Stimulated activated naive B cell treated with anti-CD40 and anti-IgM and Interleukin-4, amounts not matched to agents 10 μg/mL and 1 μg/mL and 100 μg/mL, for 72 hours (primary cell): ENCODE results near the gene LPP.

Experiments
- ATAC-seq, 2 donors: fragments of 150-1000 bp; cut with Tn5 transposase; replicated peaks; 2 replicates each; pipeline ENCODE4 v1.10.0; 2021; ENCODE audit warnings: moderate library complexity in 1 of 2
- DNase-seq: peaks from one replicate; pipeline ENCODE4 v3.0.0; 2021
- H3K27ac Mint-ChIP-seq: one replicate; pipeline ENCODE4 v1.8.0; 2022; ENCODE audit warnings: mild to moderate bottlenecking, mixed read lengths
- H3K27me3 Mint-ChIP-seq, 2 donors: one replicate each; pipeline ENCODE4 v1.8.0; 2022; ENCODE audit warnings: mixed read lengths in 2 of 2
- H3K36me3 Mint-ChIP-seq, 2 donors: one replicate each; pipeline ENCODE4 v1.8.0; 2022; ENCODE audit warnings: mixed read lengths in 2 of 2, mild to moderate bottlenecking in 1 of 2
- H3K4me1 Mint-ChIP-seq, 2 donors: one replicate each; pipeline ENCODE4 v1.8.0; 2022; ENCODE audit warnings: mixed read lengths in 2 of 2, mild to moderate bottlenecking in 1 of 2
- H3K4me3 Mint-ChIP-seq, 2 donors: one replicate each; pipeline ENCODE4 v1.8.0; 2022; ENCODE audit warnings: mild to moderate bottlenecking in 2 of 2, mixed read lengths in 2 of 2, moderate library complexity in 1 of 2
- H3K9me3 Mint-ChIP-seq, 2 donors: one replicate each; pipeline ENCODE4 v1.8.0; 2022; ENCODE audit warnings: mixed read lengths in 2 of 2, mild to moderate bottlenecking in 1 of 2

The LPP gene

DNA sequence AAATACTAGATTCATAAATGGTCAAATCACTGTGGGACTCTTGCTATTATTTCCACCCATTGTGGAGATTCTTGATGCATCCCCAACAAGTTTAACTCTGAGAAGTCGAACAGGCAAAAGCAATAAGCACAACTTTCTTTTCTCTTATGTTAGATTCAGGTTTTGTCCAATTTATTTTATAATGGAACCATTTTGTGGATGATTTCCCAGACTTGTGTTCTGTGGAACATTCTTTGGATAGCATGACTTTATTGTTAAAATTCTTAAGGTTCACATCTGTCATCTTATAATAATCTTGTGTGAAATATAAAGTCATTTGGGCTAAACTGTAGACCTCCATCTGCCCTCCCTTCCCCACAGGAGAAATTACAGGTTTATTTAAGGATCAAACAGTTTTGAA, 213.7 kb downstream of the LPP start:
- peaks cover 0 to 2% of the 10 kb centered on the region in 2 donors for H3K9me3 Mint-ChIP-seq
- H3K4me1 Mint-ChIP-seq: peaks cover 32 to 65% of the 10 kb centered on the region in 2 donors
- H3K27ac Mint-ChIP-seq: peak overlapping the region; percentile 51
- no peak for ATAC-seq
- H3K27me3 Mint-ChIP-seq: no peaks in the 10 kb centered on the region
- DNase-seq: no peak
- H3K36me3 Mint-ChIP-seq: peaks cover 4 to 18% of the 10 kb centered on the region in 2 donors
- H3K4me3 Mint-ChIP-seq: no peak overlapping the region

DNA sequence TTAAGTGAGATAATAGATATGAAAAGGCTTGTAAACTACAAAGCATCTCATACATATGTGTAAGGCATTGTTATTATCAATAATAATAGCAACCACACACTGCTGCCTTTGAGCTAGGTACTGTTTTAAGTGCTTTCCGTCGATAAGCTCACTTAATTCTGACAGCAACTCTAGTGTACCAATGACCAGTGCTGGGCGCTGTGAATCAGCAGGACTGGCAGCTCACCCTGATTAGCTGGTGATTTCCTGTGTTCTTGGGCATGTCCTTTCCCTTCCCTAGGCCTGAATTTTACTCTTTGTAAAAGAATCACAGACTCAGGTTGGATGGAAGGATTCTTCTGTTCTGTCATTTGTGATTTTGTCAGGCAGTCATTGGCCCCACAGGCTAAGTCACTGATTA, 215.6 kb downstream of the LPP start:
- peak overlapping the region; percentile 9 for H3K27ac Mint-ChIP-seq
- no peak for ATAC-seq

DNA sequence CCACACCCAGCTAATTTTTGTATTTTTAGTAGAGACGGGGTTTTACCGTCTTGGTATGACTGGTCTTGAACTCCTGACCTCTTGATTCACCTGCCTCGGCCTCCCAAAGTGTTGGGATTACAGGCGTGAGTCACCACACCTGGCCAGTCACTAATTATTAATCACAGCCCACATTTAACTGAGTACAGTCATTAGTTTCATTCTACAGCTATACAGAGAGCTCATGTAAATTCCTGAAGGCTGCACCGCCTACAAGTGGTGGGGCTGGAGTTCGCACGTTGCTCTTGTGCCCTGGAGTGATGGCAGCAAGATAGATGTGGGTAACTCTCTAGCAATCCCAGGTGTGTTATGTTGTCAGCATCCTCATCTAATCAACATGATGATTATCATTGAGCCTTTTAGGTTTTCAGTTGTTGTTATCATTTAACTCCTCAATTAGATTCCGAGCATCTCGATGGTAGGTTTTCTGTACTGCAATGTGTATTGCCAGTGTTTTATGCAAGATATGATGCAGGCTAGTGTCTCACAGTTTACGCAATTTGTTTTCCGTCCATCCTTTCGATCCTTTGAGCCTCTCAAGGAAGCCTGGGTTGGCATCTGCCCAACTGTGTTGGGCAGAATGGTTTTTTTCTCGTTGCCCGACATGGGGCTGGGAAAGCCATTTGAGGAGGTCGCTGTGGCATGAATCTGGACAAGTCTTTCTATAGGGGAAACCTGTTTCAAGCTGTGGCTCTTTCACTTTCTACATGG, 216.3 kb downstream of the LPP start:
- peaks cover 22 to 42% of the 10 kb centered on the region in 2 donors for H3K4me1 Mint-ChIP-seq
- DNase-seq: no peak
- peaks cover 0 to 2% of the 10 kb centered on the region in 2 donors for H3K9me3 Mint-ChIP-seq
- H3K36me3 Mint-ChIP-seq: peaks cover 1 to 11% of the 10 kb centered on the region in 2 donors
- H3K27ac Mint-ChIP-seq: peak overlapping the region; percentile 37
- peak; percentile 53 to 73 for ATAC-seq
- no peak overlapping the region for H3K4me3 Mint-ChIP-seq
- no peaks in the 10 kb centered on the region for H3K27me3 Mint-ChIP-seq

More for the DNA sequence above, 215.6 kb downstream of the LPP start:
- H3K27me3 Mint-ChIP-seq: no peaks in the 10 kb centered on the region
- no peak for DNase-seq
- peaks cover 0 to 2% of the 10 kb centered on the region in 2 donors for H3K9me3 Mint-ChIP-seq
- no peak overlapping the region for H3K4me3 Mint-ChIP-seq
- peaks cover 25 to 48% of the 10 kb centered on the region in 2 donors for H3K4me1 Mint-ChIP-seq
- H3K36me3 Mint-ChIP-seq: peaks cover 1 to 11% of the 10 kb centered on the region in 2 donors

DNA sequence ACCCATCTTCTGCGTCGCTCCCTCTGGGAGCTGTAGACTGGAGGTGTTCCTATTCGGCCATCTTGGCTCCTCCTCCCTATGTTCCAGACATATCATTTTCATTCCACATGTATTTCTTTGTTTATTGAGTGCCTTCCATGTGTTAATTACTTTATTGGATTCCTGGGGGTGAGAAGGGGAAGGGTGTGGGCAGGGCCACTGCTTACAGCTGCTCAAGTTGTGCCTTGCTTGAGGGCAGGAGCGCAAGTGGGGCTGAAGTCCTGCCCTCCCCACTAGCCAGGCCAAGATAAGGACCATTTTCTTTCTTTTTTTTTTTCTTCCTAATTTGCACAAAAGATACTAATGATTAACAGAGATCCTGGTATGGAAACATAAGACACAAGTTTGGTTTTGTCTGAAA, 224.8 kb downstream of the LPP start:
- no peak for DNase-seq
- H3K27ac Mint-ChIP-seq: no peak overlapping the region

DNA sequence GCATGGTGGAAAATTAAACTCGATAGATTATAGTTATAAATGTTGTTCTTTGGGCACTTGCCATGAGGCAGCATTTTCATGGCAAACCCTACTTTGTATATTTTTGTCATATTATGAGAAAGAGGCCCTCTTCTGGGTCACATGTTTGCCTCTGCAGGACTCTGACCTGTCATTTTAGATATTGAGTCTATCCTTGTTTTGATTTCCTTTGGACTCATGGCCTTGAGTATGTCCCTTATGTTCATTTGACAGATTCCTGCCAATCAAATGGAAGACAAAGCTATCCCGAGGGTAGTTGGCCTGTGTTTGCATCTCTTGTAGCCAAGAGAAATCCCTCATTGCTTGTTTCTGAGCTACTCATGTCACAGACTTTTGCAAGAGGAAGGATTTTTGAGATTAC, 226.3 kb downstream of the LPP start:
- Mint-ChIP-seq H3K9me3 (peaks cover 15 to 18% of the 10 kb centered on the region in 2 donors), H3K27ac (no peak overlapping the region)
- ATAC-seq: no peak

More for the DNA sequence above, 224.8 kb downstream of the LPP start:
- no peak for ATAC-seq
- Mint-ChIP-seq H3K9me3 (peaks cover 13 to 15% of the 10 kb centered on the region in 2 donors), H3K27me3 (no peaks in the 10 kb centered on the region), H3K4me1 (peaks cover 15 to 64% of the 10 kb centered on the region in 2 donors), H3K36me3 (peaks cover 24 to 39% of the 10 kb centered on the region in 2 donors), H3K4me3 (no peak overlapping the region)

DNA sequence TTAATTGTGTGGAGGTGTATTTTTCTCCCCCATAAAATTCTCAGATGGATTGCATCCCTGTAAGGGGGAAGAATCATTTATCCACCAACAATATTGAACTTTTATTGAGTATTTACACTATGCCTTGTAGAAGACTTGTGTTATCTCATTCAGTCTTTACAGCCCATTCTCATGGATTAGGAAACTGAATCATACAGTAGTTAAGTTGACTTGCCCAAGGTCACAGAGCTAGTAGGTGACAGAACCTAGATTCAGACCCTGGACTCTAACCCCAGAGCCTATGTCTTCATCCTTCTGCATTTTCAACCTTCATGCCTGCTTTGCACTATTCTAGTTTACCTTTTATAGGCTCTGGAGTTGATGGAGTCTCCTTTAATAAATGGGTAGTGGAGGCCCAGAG, 226.8 kb downstream of the LPP start:
- ATAC-seq: no peak
- H3K4me1 Mint-ChIP-seq: peaks cover 23 to 75% of the 10 kb centered on the region in 2 donors
- peaks cover 15 to 18% of the 10 kb centered on the region in 2 donors for H3K9me3 Mint-ChIP-seq
- H3K27ac Mint-ChIP-seq: no peak overlapping the region
- peaks cover 24 to 46% of the 10 kb centered on the region in 2 donors for H3K36me3 Mint-ChIP-seq
- no peaks in the 10 kb centered on the region for H3K27me3 Mint-ChIP-seq
- DNase-seq: no peak
- no peak overlapping the region for H3K4me3 Mint-ChIP-seq

More for the DNA sequence above, 226.3 kb downstream of the LPP start:
- Mint-ChIP-seq H3K4me1 (peaks cover 23 to 75% of the 10 kb centered on the region in 2 donors), H3K36me3 (peaks cover 27 to 49% of the 10 kb centered on the region in 2 donors), H3K4me3 (no peak overlapping the region), H3K27me3 (no peaks in the 10 kb centered on the region)
- DNase-seq: no peak

DNA sequence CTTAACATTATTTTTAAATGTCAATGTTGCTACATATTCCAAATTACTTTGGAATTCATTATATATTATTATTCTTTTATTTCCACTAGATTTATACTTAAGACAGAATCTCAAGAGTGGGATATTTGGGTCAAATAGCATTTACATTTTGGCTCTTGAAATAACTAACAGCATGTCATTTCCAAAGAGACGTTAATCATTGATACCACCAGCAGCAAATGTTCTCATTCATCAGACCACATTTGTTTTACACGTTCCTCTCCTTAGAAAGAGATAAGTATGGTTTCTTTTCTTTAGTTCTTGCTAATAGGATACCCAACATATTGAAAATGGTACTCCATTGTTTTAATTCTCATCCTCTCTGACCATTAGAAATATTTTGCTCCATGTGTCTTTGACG, 229.8 kb downstream of the LPP start:
- H3K9me3 Mint-ChIP-seq: peaks cover 7 to 9% of the 10 kb centered on the region in 2 donors
- peaks cover 38 to 82% of the 10 kb centered on the region in 2 donors for H3K4me1 Mint-ChIP-seq
- H3K4me3 Mint-ChIP-seq: no peak overlapping the region
- H3K27me3 Mint-ChIP-seq: no peaks in the 10 kb centered on the region
- no peak for ATAC-seq
- peaks cover 13 to 34% of the 10 kb centered on the region in 2 donors for H3K36me3 Mint-ChIP-seq
- H3K27ac Mint-ChIP-seq: peak overlapping the region; percentile 75
- DNase-seq: no peak

DNA sequence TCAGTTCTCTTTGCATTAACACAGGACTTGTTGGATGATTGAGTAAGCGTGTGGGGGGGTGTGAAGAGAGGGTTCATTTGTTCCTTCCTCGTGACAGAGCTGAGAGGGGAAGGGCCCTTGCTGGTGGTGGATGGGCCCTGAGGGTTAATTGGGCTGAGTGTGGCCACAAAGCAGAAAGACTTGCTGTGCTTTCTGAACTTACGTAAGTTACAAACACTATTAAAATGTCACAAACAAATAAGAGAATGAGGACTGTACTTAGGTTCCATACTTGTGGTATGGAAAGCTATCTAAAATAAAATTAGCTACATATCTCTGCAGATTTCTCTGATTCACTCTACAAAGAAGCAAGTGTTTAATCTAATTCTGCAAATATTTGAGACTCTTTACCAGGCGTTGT, 231.3 kb downstream of the LPP start:
- Mint-ChIP-seq H3K4me1 (peaks cover 39 to 82% of the 10 kb centered on the region in 2 donors), H3K27me3 (no peaks in the 10 kb centered on the region), H3K27ac (peak overlapping the region; percentile 75), H3K36me3 (peaks cover 7 to 32% of the 10 kb centered on the region in 2 donors), H3K9me3 (peaks cover 3 to 9% of the 10 kb centered on the region in 2 donors), H3K4me3 (peak overlapping the region; percentile 10 to 33)
- DNase-seq: peak; percentile 18
- peak; percentile 41 to 57 for ATAC-seq

DNA sequence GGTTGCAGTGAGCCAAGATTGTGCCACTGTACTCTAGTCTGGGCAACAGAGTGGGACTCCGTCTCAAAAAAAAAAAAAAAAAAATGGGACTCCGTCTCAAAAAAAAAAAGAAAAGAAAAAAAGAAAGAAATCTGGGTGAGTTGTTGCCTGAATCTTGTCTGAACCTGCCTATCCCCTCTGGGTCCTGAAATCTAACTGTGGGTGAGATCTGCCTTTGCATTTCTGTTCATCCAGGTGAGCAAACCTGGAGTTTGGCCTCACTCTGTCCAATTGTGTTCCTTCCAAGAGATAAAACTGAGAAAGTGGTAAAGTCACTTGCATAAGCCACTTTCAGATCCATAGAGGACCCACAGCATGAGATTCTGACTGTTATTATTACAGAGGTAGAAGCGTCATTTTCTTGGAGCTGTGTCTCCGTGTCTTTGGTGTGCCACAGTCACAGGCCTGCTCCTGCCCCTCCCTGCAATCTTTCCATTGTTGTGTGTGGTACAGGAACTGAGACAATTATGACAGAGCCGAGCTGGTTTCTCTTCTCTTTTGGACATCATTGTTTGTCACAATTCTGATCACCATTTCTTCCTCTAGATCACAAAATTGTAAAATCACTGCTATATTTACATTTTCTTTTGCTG, 235.9 kb downstream of the LPP start:
- Mint-ChIP-seq H3K27ac (peak overlapping the region; percentile 97), H3K36me3 (peaks cover 3 to 27% of the 10 kb centered on the region in 2 donors), H3K4me1 (peaks cover 51 to 84% of the 10 kb centered on the region in 2 donors), H3K4me3 (peak overlapping the region; percentile 60 to 69), H3K27me3 (no peaks in the 10 kb centered on the region), H3K9me3 (peaks cover 0 to 2% of the 10 kb centered on the region in 2 donors)
- DNase-seq: peak; percentile 86
- peak; percentile 95 for ATAC-seq

DNA sequence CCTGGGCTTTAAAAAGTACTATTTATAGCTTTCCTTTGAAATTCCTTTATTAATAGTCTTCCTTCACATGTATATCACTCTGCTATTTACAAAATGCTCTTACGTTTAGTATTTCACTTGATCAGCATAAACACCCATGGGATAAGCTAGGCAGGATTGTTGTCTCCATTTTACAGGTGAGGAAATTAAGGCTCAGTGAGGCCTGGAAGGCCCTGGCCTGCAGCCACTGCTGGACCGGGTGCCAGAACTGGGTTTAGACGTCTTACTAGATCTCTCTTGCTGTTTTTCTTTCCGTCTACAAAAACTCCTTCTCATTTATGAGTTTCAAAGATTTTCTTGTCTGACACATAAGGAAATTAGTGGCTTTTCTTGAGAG, 236.4 kb downstream of the LPP start:
- peak in 1 of 2 donors; percentile 56 for ATAC-seq
- H3K4me3 Mint-ChIP-seq: peak overlapping the region; percentile 60 to 69

DNA sequence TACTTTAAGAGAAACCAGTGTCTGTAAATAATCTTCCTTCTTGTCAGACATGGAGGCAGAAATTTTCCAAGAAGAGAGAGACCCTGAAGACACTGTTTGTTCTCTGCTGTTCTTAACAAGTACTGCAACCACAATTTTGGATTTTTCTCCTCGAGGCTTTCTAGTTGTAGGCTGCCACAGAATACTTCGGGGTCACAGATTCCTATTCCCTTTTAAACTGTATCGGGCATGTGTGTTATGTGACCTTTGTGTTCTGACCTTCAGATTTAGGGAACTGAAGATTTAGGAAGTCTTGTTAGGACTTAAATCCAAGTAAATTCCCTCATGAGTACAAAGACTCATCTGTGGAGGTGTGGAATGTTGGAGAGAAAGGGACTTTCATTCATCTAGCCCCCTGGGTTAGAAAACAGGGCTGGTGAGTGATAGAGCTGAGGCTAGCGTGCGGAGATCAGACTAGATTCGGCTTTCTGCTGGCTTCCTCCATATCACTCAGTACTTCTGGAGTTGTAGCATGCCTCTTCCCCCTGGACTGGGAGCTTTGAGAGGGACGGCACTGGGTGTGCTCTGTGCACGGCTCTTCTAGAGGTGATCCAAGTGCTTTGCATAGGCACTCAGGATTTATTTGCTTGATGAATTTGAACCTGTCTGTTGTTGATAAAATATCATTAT, 237.0 kb downstream of the LPP start:
- Mint-ChIP-seq H3K27me3 (no peaks in the 10 kb centered on the region), H3K4me3 (peak overlapping the region; percentile 60 to 69), H3K9me3 (peaks cover 0 to 2% of the 10 kb centered on the region in 2 donors), H3K4me1 (peaks cover 44 to 73% of the 10 kb centered on the region in 2 donors), H3K27ac (peak overlapping the region; percentile 97), H3K36me3 (peaks cover 3 to 22% of the 10 kb centered on the region in 2 donors)
- ATAC-seq (peak in 1 of 2 donors; percentile 33), DNase-seq (no peak)

More for the DNA sequence above, 236.4 kb downstream of the LPP start:
- peak; percentile 29 for DNase-seq
- Mint-ChIP-seq H3K36me3 (peaks cover 3 to 22% of the 10 kb centered on the region in 2 donors), H3K9me3 (peaks cover 0 to 2% of the 10 kb centered on the region in 2 donors), H3K27ac (peak overlapping the region; percentile 97), H3K4me1 (peaks cover 46 to 79% of the 10 kb centered on the region in 2 donors), H3K27me3 (no peaks in the 10 kb centered on the region)

DNA sequence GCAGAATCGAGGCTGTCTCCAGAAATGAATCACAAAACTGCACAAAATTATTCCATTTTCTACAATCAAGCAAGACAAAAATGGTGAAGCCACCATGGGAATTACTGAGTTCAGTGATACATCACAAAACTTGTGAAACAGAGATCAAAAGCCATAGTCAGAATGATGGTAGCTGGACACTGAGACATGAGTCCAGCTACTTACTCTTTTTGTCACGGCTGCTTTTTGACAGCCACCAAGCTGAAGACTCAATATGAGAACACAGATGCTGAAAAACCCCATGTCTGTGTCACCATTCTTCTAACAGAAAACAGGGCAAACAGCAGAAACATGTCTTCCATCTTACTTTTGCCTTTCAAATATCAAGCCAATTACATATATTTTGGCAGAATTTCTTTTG, 237.6 kb downstream of the LPP start:
- Mint-ChIP-seq H3K27ac (peak overlapping the region; percentile 97), H3K4me3 (peak overlapping the region in 1 of 2 donors; percentile 60), H3K27me3 (no peaks in the 10 kb centered on the region), H3K9me3 (peaks cover 0 to 2% of the 10 kb centered on the region in 2 donors), H3K36me3 (peaks cover 3 to 22% of the 10 kb centered on the region in 2 donors), H3K4me1 (peaks cover 41 to 71% of the 10 kb centered on the region in 2 donors)
- ATAC-seq: no peak
- DNase-seq: no peak

DNA sequence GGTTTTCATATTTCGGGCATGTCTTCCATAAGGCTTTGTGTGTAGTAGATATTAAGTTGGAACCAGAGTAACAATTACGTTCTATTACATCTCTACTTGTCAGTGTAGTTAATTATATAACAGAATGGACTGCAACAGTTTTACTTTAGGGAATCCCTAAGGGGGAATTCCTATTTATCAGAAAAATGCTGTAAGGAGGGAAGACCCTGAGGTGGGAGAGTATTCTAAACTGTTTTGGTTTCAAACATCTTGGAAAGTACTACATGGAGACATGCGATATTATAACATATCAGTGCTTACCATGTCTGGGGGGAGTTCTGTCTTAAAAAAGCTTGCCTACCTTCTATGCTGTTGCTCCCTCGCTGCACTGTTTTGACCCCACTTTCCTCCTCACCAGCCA, 238.1 kb downstream of the LPP start:
- DNase-seq: no peak
- peaks cover 0 to 2% of the 10 kb centered on the region in 2 donors for H3K9me3 Mint-ChIP-seq
- ATAC-seq: no peak
- H3K4me1 Mint-ChIP-seq: peaks cover 45 to 75% of the 10 kb centered on the region in 2 donors
- H3K27ac Mint-ChIP-seq: peak overlapping the region; percentile 97
- H3K4me3 Mint-ChIP-seq: no peak overlapping the region
- peaks cover 3 to 22% of the 10 kb centered on the region in 2 donors for H3K36me3 Mint-ChIP-seq
- no peaks in the 10 kb centered on the region for H3K27me3 Mint-ChIP-seq

DNA sequence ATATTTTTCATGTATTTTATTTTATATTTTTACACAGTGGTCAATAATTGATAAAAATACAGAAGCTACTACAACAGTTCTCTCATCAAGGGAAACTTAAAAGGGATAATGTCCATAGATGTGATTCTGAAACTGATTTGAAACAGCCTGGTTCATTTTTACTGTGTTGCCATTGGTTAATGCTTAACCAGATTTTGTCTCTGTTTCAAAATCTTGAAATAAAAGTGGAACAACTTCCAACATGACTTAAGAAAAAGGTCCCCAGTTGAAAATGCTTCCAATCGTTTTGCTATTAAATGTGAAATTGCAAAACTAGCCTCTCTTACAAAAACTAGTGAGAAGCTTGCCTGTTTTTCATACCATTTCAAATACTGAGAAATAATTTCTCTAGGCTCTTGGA, 240.7 kb downstream of the LPP start:
- ATAC-seq (no peak), DNase-seq (no peak)
- Mint-ChIP-seq H3K27ac (no peak overlapping the region), H3K4me3 (no peak overlapping the region), H3K36me3 (peaks cover 11 to 20% of the 10 kb centered on the region in 2 donors), H3K9me3 (peaks cover 2 to 6% of the 10 kb centered on the region in 2 donors), H3K4me1 (peaks cover 54 to 80% of the 10 kb centered on the region in 2 donors), H3K27me3 (no peaks in the 10 kb centered on the region)
